ENCODE results near the gene AVEN. TPM values are rescaled to one million over a fixed set of nuclear protein-coding genes. Genes with fewer than 3 reads are reported as not detected.

The AVEN gene
- polyA plus RNA-seq, 3 donors = 2.3 to 4.8 (median 3.4) TPM

DNA sequence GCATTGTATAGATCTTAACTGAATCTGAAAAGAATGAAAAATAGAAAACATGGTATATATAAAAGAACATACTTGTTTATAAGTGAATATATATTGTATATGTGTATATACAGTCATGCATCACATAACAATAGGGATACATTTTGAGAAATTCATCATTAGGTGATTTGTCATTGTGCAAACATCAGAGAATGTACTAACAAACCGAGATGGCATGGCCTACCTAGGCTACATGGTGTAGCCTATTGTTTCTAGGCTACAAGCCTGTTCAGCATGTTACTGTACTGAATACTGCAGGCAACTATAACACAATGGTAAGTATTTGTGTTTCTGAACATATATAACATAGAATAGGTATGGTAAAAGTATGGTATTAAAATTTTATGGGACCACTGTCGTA, 135.3 kb downstream of the AVEN start:
- Histone ChIP-seq H3K4me3 (replicated peaks in 1 of 3; ENCODE audit: low read depth in 2 of 3, low read length in 3 of 3) (no peak overlapping the region), H3K9ac (ENCODE audit: insufficient read depth, low read length, poor library complexity, severe bottlenecking) (no peak overlapping the region), H3K79me2 (ENCODE audit: insufficient read depth, low read length) (no peaks in the 10 kb centered on the region), H2AFZ (ENCODE audit: insufficient read depth, low read depth, low read length, poor library complexity, severe bottlenecking) (no peak overlapping the region), H3K4me2 (replicated peaks; ENCODE audit: extremely low read depth, low read length, poor library complexity, severe bottlenecking) (no peak overlapping the region), H3K4me1 (ENCODE audit: control insufficient read depth in 1 of 2, insufficient read depth in 2 of 2, low read length in 2 of 2) (no peaks in the 10 kb centered on the region), H3K9me3 (replicated peaks in 1 of 2; ENCODE audit: control insufficient read depth in 1 of 2, insufficient read depth in 1 of 2, low read length in 2 of 2) (no peaks in the 10 kb centered on the region), H4K20me1 (ENCODE audit: insufficient read depth, low read length) (no peaks in the 10 kb centered on the region), H3K27ac (ENCODE audit: low read depth in 1 of 2, low read length in 2 of 2) (no peak overlapping the region), H3K36me3 (replicated peaks in 1 of 2; ENCODE audit: control insufficient read depth in 1 of 2, insufficient read depth in 2 of 2, low read length in 2 of 2) (no peaks in the 10 kb centered on the region), H3K27me3 (ENCODE audit: control insufficient read depth in 2 of 2, insufficient read depth in 2 of 2, low read length in 2 of 2) (no peaks in the 10 kb centered on the region)
- no peak for DNase-seq
- no peak overlapping the region for H3K4me3 Mint-ChIP-seq
- H3K27me3 Mint-ChIP-seq (ENCODE audit: low read depth in 3 of 3) = peaks cover 0 to 5% (median 0%) of the 10 kb centered on the region in 3 donors
- intact Hi-C loops (cut with micrococcal nuclease) = no loop called here
- peaks cover 0 to 3% (median 0%) of the 10 kb centered on the region in 7 donors for H3K9me3 Mint-ChIP-seq
- TF ChIP-seq CTCF (IDR thresholded peaks at IDR 0.05) = no peak
- H3K36me3 Mint-ChIP-seq = no peaks in the 10 kb centered on the region
- no CpG with 5 or more reads among the region's 2 CpGs for WGBS (ENCODE audit: insufficient coverage)
- H3K27ac Mint-ChIP-seq = no peak overlapping the region
- peaks cover 5% of the 10 kb centered on the region for H3K4me1 Mint-ChIP-seq

GRCh38 chr15:33902043-33902442, 137.0 kb downstream of the AVEN start:
- H3K9me3 ChIP-seq (replicated peaks in 1 of 2; ENCODE audit: control insufficient read depth in 1 of 2, insufficient read depth in 1 of 2, low read length in 2 of 2) = no peaks in the 10 kb centered on the region
- no peak overlapping the region for H3K4me2 ChIP-seq (replicated peaks; ENCODE audit: extremely low read depth, low read length, poor library complexity, severe bottlenecking)
- no CpG with 5 or more reads among the region's 1 CpG for WGBS (ENCODE audit: insufficient coverage)
- H3K27ac ChIP-seq (ENCODE audit: low read depth in 1 of 2, low read length in 2 of 2) = no peak overlapping the region
- no peak for DNase-seq
- TF ChIP-seq CTCF (IDR thresholded peaks at IDR 0.05) = no peak
- H3K79me2 ChIP-seq (ENCODE audit: insufficient read depth, low read length) = no peaks in the 10 kb centered on the region
- H3K27me3 ChIP-seq (ENCODE audit: control insufficient read depth in 2 of 2, insufficient read depth in 2 of 2, low read length in 2 of 2) = no peaks in the 10 kb centered on the region
- no peaks in the 10 kb centered on the region for H3K36me3 ChIP-seq (replicated peaks in 1 of 2; ENCODE audit: control insufficient read depth in 1 of 2, insufficient read depth in 2 of 2, low read length in 2 of 2)
- H2AFZ ChIP-seq (ENCODE audit: insufficient read depth, low read depth, low read length, poor library complexity, severe bottlenecking) = no peak overlapping the region
- intact Hi-C loops (cut with micrococcal nuclease) = no loop called here
- H3K27ac Mint-ChIP-seq = no peak overlapping the region
- H3K9ac ChIP-seq (ENCODE audit: insufficient read depth, low read length, poor library complexity, severe bottlenecking) = no peak overlapping the region
- no peak overlapping the region for H3K4me3 Mint-ChIP-seq
- H3K9me3 Mint-ChIP-seq = peaks cover 0 to 3% (median 0%) of the 10 kb centered on the region in 7 donors
- H3K36me3 Mint-ChIP-seq = no peaks in the 10 kb centered on the region
- H3K4me1 ChIP-seq (ENCODE audit: control insufficient read depth in 1 of 2, insufficient read depth in 2 of 2, low read length in 2 of 2) = no peaks in the 10 kb centered on the region
- peaks cover 0 to 5% (median 0%) of the 10 kb centered on the region in 3 donors for H3K27me3 Mint-ChIP-seq (ENCODE audit: low read depth in 3 of 3)
- no peak overlapping the region for H3K4me3 ChIP-seq (replicated peaks in 1 of 3; ENCODE audit: low read depth in 2 of 3, low read length in 3 of 3)
- peaks cover 5% of the 10 kb centered on the region for H3K4me1 Mint-ChIP-seq
- no peaks in the 10 kb centered on the region for H4K20me1 ChIP-seq (ENCODE audit: insufficient read depth, low read length)
